K562 (cell line): ENCODE measurements around the gene EGFL7. TPM values are rescaled to one million over a fixed set of nuclear protein-coding genes. Genes with fewer than 3 reads are reported as not detected.

ENCODE experiments used
- ATF7 ChIP-seq: fragments of 450-650 bp; IDR thresholded peaks from 2 replicates; pipeline ENCODE4 v1.7.1; 2014; ENCODE audit warnings: mild to moderate bottlenecking, moderate library complexity
- MGA ChIP-seq: fragments of 450-650 bp; IDR thresholded peaks from 2 replicates; pipeline ENCODE4 v1.6.1; 2016; ENCODE audit warnings: mild to moderate bottlenecking, moderate library complexity
- NCOR1 ChIP-seq: fragments of 450-650 bp; IDR thresholded peaks from 2 replicates; pipeline ENCODE4 v1.6.1; 2016; ENCODE audit warnings: mild to moderate bottlenecking, moderate library complexity
- NFXL1 ChIP-seq: fragments of 450-650 bp; formaldehyde crosslinking; IDR thresholded peaks from 2 replicates; pipeline ENCODE4 v1.4.0; 2021; ENCODE audit warnings: mild to moderate bottlenecking
- PPARD ChIP-seq: fragments of 250-450 bp; sonication (Bioruptor Pico); IDR thresholded peaks from 2 replicates; pipeline ENCODE4 v1.8.0; 2022; ENCODE audit warnings: inconsistent platforms, mild to moderate bottlenecking, moderate library complexity
- RBFOX2 ChIP-seq: fragments of 200-400 bp; formaldehyde crosslinking; IDR thresholded peaks from 2 replicates; pipeline ENCODE4 v1.6.1; 2017; ENCODE audit warnings: low read depth, mild to moderate bottlenecking, low read length, moderate library complexity
- SMC3 ChIP-seq: conservative IDR thresholded peaks from 2 replicates; pipeline ENCODE4 v1.6.1; 2011; ENCODE audit warnings: low read depth, low read length, improper control_type of control experiment; ENCODE audit not compliant: insufficient read depth
- ZNF134 ChIP-seq: fragments of 250-450 bp; sonication (Bioruptor Pico); conservative IDR thresholded peaks from 2 replicates; pipeline ENCODE4 v1.4.0; 2020
- polyA plus RNA-seq, 8 experiments: library from polyadenylated mRNA; depleted of rRNA in 4 of 8; stranded (reverse) in 5 of 8; unstranded in 3 of 8; fragments of >200 nt; fragmentation: Nextera tagmentation in 2 of 8; fragmentation: Illumina TruSeq in 1 of 8; extraction: Ambion mirVana in 2 of 8; extraction: Trizol in 1 of 8; gene quantifications; 2 replicates each; pipeline versions ENCODE4 v1.2.1 to v1.2.3, GENCODE V29; 2011 to 2014; ENCODE audit warnings: inconsistent platforms in 1 of 8, missing spikeins in 1 of 8
- total RNA-seq, 7 experiments: library from RNA; depleted of rRNA in 6 of 7; stranded (reverse); fragments of >200 nt in 6 of 7; fragmentation: Illumina TruSeq in 2 of 7; extraction: Trizol in 2 of 7; gene quantifications; 2 replicates each; pipeline versions ENCODE4 v1.2.1 to v1.2.3, GENCODE V29; 2011 to 2021; ENCODE audit warnings: low replicate concordance in 1 of 7

The EGFL7 gene
- total and polyA plus RNA-seq, 9 of the 15 experiments (the other 6 are each of a cell fraction or from before 2014, with no cell fraction given), result 1.5 to 286 (median 55.5) TPM

GRCh38 chr9:136700959-136701667 lies 38.4 kb downstream of the EGFL7 start (continued):
- TF ChIP-seq MGA (peak; percentile 79), RBFOX2 (0 out of 2 replicates have a peak, but pooled peaks have one; percentile 27), NFXL1 (0 out of 2 replicates have a peak, but pooled peaks have one; percentile 41), ATF7 (peak; percentile 20; the same call in 1 of the 2 replicates), PPARD (CRISPR knock-in tag) (no peak), ZNF134 (CRISPR knock-in tag) (no peak), NCOR1 (no peak), SMC3 (no peak)
